PC-3 (cell line): ENCODE measurements around the gene ADAM12. TPM values are rescaled to one million over a fixed set of nuclear protein-coding genes. Genes with fewer than 3 reads are reported as not detected.
"Not testable (repeated sequence)": the region's sequence is repeated elsewhere in the genome, so short reads cannot be mapped to it uniquely, and the experiment has no call there.

Experiments
- ATAC-seq: fragments of 200-7000 bp; cut with Tn5 transposase; 2 replicates; pipeline ENCODE4 v1.9.1; 2020; ENCODE audit warnings: mild to moderate bottlenecking, moderate library complexity
- BruUV-seq: library from RNA; stranded (reverse); fragments of 400-500 nt; replicated peaks from 2 replicates; lab custom pipeline; 2021; lab: Mats Ljungman, UMichigan
- CTCF ChIA-PET: fragments of 300-600 bp; sonication (Branson Sonifier 250); formaldehyde crosslinking; loops from one replicate; lab custom pipeline; 2022; ENCODE audit warnings: antibody characterized with exemption; lab: Charles Lee
- POLR2A ChIA-PET: fragments of 300-600 bp; sonication (Branson Sonifier 250); formaldehyde crosslinking; loops from one replicate; lab custom pipeline; 2022; ENCODE audit warnings: antibody characterized with exemption; ENCODE audit not compliant: unreplicated experiment; lab: Charles Lee
- DNase-seq: peaks from one replicate; pipeline ENCODE4 v3.0.0-alpha.2; 2015
- H2AFZ ChIP-seq: fragments of 300-600 bp; sonication (generic); 2 replicates; pipeline ENCODE4 v1.6.0; 2016; ENCODE audit warnings: antibody characterized with exemption, low read length
- H3F3A ChIP-seq: fragments of 300-600 bp; sonication (generic); one replicate; pipeline ENCODE4 v1.6.0; 2017; ENCODE audit warnings: antibody characterized with exemption, low read length, control low read depth, mild to moderate bottlenecking; ENCODE audit not compliant: unreplicated experiment
- H3K27ac ChIP-seq: fragments of 300-600 bp; sonication (generic); 2 replicates; pipeline ENCODE4 v1.5.1; 2016; ENCODE audit warnings: mild to moderate bottlenecking, low read length
- H3K27me3 ChIP-seq: fragments of 300-600 bp; sonication (generic); 2 replicates; pipeline ENCODE4 v1.6.1; 2016; ENCODE audit warnings: low read length, mixed read lengths
- H3K36me3 ChIP-seq: fragments of 300-600 bp; sonication (generic); 2 replicates; pipeline ENCODE4 v1.6.1; 2016; ENCODE audit warnings: low read depth, mixed run types, low read length, mixed read lengths
- H3K4me1 ChIP-seq: fragments of 300-600 bp; sonication (generic); 2 replicates; pipeline ENCODE4 v1.5.1; 2016; ENCODE audit warnings: low read length; ENCODE audit not compliant: insufficient read depth
- H3K4me2 ChIP-seq: fragments of 300-600 bp; sonication (generic); 2 replicates; pipeline ENCODE4 v1.6.0; 2016; ENCODE audit warnings: low read length
- H3K4me3 ChIP-seq: fragments of 300-600 bp; sonication (generic); 2 replicates; pipeline ENCODE4 v1.5.1; 2016; ENCODE audit warnings: mild to moderate bottlenecking, low read length, mixed read lengths
- H3K79me2 ChIP-seq: fragments of 300-600 bp; sonication (generic); 2 replicates; pipeline ENCODE4 v1.6.1; 2017; ENCODE audit warnings: low read length, mixed read lengths
- H3K9ac ChIP-seq: fragments of 300-600 bp; sonication (generic); 2 replicates; pipeline ENCODE4 v1.6.0; 2016; ENCODE audit warnings: mild to moderate bottlenecking, low read length
- H3K9me2 ChIP-seq: fragments of 300-600 bp; sonication (generic); replicated peaks from 2 replicates; pipeline ENCODE4 v1.6.1; 2016; ENCODE audit warnings: mixed run types, low read length, mixed read lengths
- H3K9me3 ChIP-seq: fragments of 300-600 bp; sonication (generic); 2 replicates; pipeline ENCODE4 v1.6.1; 2016; ENCODE audit warnings: low read length, mixed read lengths
- H4K20me1 ChIP-seq: fragments of 300-600 bp; sonication (generic); 2 replicates; pipeline ENCODE4 v1.6.1; 2016; ENCODE audit warnings: low read length, mixed read lengths
- EZH2 ChIP-seq: fragments of 300-600 bp; sonication (generic); IDR thresholded peaks from one replicate; pipeline ENCODE4 v1.6.1; 2017; ENCODE audit warnings: antibody characterized with exemption, mild to moderate bottlenecking, low read length; ENCODE audit not compliant: unreplicated experiment
- EZH2phosphoT487 ChIP-seq: fragments of 300-600 bp; sonication (generic); IDR thresholded peaks from 2 replicates; pipeline ENCODE4 v1.6.1; 2018; ENCODE audit warnings: mild to moderate bottlenecking, antibody characterized with exemption, low read length, borderline replicate concordance
- intact Hi-C: fragments of 100-400 bp; cut with micrococcal nuclease; formaldehyde crosslinking; loops from 2 replicates; pipeline ENCODE4 v1.9.0; 2023
- total RNA-seq: library from RNA; depleted of rRNA; stranded (reverse); fragments of >200 nt; gene quantifications from 2 replicates; pipeline ENCODE4 v1.2.3, GENCODE V29; 2014
- TF ChIP-seq, protein P1 (sequence below): fragments of 300-600 bp; sonication (generic); conservative IDR thresholded peaks from 2 replicates; pipeline ENCODE4 v1.5.1; 2017; ENCODE audit warnings: antibody characterized with exemption, low read depth, mild to moderate bottlenecking, low read length

Gene ADAM12
- total RNA-seq, 1 experiment from 2014 or later, result 3.4 TPM

DNA sequence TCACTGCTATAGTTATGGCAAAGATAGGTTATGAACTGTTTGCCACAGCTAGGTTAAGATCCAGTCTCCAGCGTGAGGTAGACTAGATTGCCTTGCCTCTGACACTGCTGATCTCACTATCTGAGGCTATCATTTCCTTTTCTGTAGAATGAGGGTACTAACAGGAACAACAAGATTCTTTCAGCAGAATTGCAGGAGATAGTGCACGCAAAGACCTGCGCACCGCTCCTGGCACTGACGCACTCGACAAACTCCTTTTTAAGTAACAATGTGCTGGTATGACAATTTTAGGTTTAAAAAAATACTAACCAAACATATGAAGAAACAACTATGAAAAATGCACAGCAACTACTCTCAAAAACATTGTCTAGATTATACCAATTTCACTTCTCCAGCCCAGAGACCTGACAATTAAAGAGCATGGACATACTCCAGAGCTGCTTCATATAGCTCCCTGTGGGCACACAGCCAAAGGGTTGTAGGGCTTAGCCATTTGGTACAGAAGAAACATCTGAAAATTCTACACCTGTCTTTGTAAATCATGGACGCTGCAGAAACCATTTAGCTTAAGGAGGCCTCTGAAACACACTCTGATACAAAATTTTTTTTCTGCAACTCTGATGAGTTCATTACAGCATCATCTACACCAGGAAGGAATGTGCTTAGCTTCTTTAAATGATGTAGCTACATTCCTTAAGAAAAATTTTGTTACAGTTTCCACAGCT is 7.8 kb downstream of the ADAM12 start:
- Histone ChIP-seq H3K9ac (no peak overlapping the region), H3F3A (peaks cover 4% of the 10 kb centered on the region), H2AFZ (no peak overlapping the region), H3K4me2 (no peak overlapping the region), H3K9me3 (no peaks in the 10 kb centered on the region), H3K4me1 (peaks cover 40% of the 10 kb centered on the region), H3K36me3 (no peaks in the 10 kb centered on the region), H3K4me3 (no peak overlapping the region), H3K79me2 (peaks cover 7% of the 10 kb centered on the region; the same call in 1 of the 2 replicates), H3K27ac (no peak overlapping the region), H3K9me2 (no peaks in the 10 kb centered on the region), H3K27me3 (no peaks in the 10 kb centered on the region), H4K20me1 (no peaks in the 10 kb centered on the region)
- no TSS peak for BruUV-seq
- CTCF ChIA-PET, result no interaction called here
- ATAC-seq (no peak), DNase-seq (no peak)
- TF ChIP-seq, protein P1, sequence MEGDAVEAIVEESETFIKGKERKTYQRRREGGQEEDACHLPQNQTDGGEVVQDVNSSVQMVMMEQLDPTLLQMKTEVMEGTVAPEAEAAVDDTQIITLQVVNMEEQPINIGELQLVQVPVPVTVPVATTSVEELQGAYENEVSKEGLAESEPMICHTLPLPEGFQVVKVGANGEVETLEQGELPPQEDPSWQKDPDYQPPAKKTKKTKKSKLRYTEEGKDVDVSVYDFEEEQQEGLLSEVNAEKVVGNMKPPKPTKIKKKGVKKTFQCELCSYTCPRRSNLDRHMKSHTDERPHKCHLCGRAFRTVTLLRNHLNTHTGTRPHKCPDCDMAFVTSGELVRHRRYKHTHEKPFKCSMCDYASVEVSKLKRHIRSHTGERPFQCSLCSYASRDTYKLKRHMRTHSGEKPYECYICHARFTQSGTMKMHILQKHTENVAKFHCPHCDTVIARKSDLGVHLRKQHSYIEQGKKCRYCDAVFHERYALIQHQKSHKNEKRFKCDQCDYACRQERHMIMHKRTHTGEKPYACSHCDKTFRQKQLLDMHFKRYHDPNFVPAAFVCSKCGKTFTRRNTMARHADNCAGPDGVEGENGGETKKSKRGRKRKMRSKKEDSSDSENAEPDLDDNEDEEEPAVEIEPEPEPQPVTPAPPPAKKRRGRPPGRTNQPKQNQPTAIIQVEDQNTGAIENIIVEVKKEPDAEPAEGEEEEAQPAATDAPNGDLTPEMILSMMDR, result no peak
- TF ChIP-seq EZH2phosphoT487, result no peak
- TF ChIP-seq EZH2, result no peak
- POLR2A ChIA-PET, result interaction anchor here (0.6 kb wide), 1 partner anchor 353 kb away, joined by 3 read pairs; no protein-coding TSS in a partner anchor
- intact Hi-C loops, result loop anchor here (10.0 kb wide), 1 partner anchor 316 kb away; no protein-coding TSS in a partner anchor

DNA sequence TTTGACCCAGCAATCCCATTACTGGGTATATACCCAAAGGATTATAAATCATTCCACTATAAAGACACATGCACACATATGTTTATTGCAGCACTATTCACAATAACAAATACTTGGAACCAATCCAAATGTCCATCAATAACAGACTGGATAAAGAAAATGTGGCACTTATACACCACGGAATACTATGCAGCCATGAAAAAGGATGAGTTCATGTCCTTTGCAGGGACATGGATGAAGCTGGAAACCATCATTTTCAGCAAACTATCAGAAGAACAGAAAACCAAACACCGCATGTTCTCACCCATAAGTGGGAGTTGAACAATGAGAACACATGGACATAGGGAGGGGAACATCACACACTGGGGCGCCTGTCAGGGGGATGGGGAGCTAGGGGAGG is 9.1 kb downstream of the ADAM12 start:
- H3K79me2 ChIP-seq, H3K9me2 ChIP-seq, POLR2A ChIA-PET, H3K9ac ChIP-seq, BruUV-seq, H4K20me1 ChIP-seq, H3K27me3 ChIP-seq, H3F3A ChIP-seq, H3K9me3 ChIP-seq, ATAC-seq, CTCF ChIA-PET, H2AFZ ChIP-seq, H3K4me2 ChIP-seq, H3K27ac ChIP-seq, DNase-seq, H3K36me3 ChIP-seq, H3K4me3 ChIP-seq: not testable (repeated sequence)
- intact Hi-C loops, result loop anchor here (5.0 kb wide), 1 partner anchor 182 kb away; no protein-coding TSS in a partner anchor
- H3K4me1 ChIP-seq, result peaks cover 34% of the 10 kb centered on the region

- peak; percentile 85 for DNase-seq
- BruUV-seq, result no TSS peak
- Histone ChIP-seq H3K4me2 (peak overlapping the region; percentile 66), H3K4me1 (peaks cover 29% of the 10 kb centered on the region), H3K36me3 (no peaks in the 10 kb centered on the region), H3K79me2 (peaks cover 7% of the 10 kb centered on the region; the same call in 1 of the 2 replicates), H3K9me3 (no peaks in the 10 kb centered on the region), H4K20me1 (no peaks in the 10 kb centered on the region), H3K9me2 (no peaks in the 10 kb centered on the region), H3F3A (peaks cover 4% of the 10 kb centered on the region), H3K27ac (peak overlapping the region; percentile 92), H2AFZ (no peak overlapping the region), H3K27me3 (no peaks in the 10 kb centered on the region), H3K9ac (peak overlapping the region; percentile 56; the same call in 1 of the 2 replicates), H3K4me3 (no peak overlapping the region; the same call in 1 of the 2 replicates)
- CTCF ChIA-PET, result interaction anchor here (0.6 kb wide), 1 partner anchor 280 kb away, joined by 3 read pairs; no protein-coding TSS in a partner anchor
- TF ChIP-seq EZH2, result no peak
- TF ChIP-seq, protein P1, result no peak
- no peak for TF ChIP-seq EZH2phosphoT487
- POLR2A ChIA-PET, result no interaction called here
- ATAC-seq, result peak; percentile 95
- intact Hi-C loops, result loop anchor here (1.0 to 5.0 kb wide), 2 partner anchors 127 to 180 kb away; no protein-coding TSS in a partner anchor
Measured at GRCh38 chr10:126376956-126377355, 11.3 kb downstream of the ADAM12 start.
